IMR-90 (cell line): ENCODE results near the gene PLS1.

ENCODE experiments used
- POLR2A ChIP-seq: IDR thresholded peaks from 2 replicates; pipeline ENCODE4 v1.6.1; 2012; ENCODE audit warnings: mild to moderate bottlenecking, low read depth, low read length
- RAD21 ChIP-seq: IDR thresholded peaks from 2 replicates; pipeline ENCODE4 v1.6.1; 2012; ENCODE audit warnings: low read length, improper control_type of control experiment
- RFX5 ChIP-seq: IDR thresholded peaks from 2 replicates; pipeline ENCODE4 v1.8.0; 2012; ENCODE audit warnings: low read depth, mild to moderate bottlenecking, low read length, moderate library complexity
- SMC3 ChIP-seq: fragments of 150-350 bp; IDR thresholded peaks from 2 replicates; pipeline ENCODE4 v1.6.1; 2016; ENCODE audit warnings: low read depth, mild to moderate bottlenecking, antibody characterized with exemption, low read length, moderate library complexity
- TF ChIP-seq, protein P1 (sequence below): conservative IDR thresholded peaks from 2 replicates; pipeline ENCODE4 v1.5.1; 2012; ENCODE audit warnings: mild to moderate bottlenecking, low read depth, low read length, improper control_type of control experiment
- TF ChIP-seq, protein P2 (sequence below): fragments of 150-350 bp; IDR thresholded peaks from 2 replicates; pipeline ENCODE4 v1.6.1; 2016; ENCODE audit warnings: low read depth, mild to moderate bottlenecking, low read length, moderate library complexity, borderline replicate concordance

DNA sequence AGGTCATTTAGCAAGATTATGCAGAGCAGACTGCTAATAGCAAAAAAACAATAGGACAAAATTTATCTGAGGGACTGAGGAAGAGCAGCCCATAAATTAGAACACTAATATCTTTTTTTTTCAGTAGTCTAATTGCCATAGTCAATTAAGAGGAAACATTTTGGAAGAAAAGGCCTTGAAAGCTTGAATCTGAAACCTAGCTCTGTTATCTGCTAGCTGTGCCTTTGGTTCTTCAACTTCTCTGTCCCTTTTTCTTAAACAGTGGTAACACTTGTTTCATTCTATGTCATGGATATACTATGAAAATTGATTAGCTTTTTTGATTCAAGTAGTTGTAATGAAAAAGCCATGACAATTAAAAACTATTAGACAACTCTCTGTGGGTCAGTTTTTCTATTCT is 19.4 kb upstream of the PLS1 start:
- TF ChIP-seq, protein P1, sequence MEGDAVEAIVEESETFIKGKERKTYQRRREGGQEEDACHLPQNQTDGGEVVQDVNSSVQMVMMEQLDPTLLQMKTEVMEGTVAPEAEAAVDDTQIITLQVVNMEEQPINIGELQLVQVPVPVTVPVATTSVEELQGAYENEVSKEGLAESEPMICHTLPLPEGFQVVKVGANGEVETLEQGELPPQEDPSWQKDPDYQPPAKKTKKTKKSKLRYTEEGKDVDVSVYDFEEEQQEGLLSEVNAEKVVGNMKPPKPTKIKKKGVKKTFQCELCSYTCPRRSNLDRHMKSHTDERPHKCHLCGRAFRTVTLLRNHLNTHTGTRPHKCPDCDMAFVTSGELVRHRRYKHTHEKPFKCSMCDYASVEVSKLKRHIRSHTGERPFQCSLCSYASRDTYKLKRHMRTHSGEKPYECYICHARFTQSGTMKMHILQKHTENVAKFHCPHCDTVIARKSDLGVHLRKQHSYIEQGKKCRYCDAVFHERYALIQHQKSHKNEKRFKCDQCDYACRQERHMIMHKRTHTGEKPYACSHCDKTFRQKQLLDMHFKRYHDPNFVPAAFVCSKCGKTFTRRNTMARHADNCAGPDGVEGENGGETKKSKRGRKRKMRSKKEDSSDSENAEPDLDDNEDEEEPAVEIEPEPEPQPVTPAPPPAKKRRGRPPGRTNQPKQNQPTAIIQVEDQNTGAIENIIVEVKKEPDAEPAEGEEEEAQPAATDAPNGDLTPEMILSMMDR, result no peak
- TF ChIP-seq RAD21, result no peak
- TF ChIP-seq RFX5, result no peak
- TF ChIP-seq SMC3, result no peak
- no peak for TF ChIP-seq POLR2A
- TF ChIP-seq, protein P2, sequence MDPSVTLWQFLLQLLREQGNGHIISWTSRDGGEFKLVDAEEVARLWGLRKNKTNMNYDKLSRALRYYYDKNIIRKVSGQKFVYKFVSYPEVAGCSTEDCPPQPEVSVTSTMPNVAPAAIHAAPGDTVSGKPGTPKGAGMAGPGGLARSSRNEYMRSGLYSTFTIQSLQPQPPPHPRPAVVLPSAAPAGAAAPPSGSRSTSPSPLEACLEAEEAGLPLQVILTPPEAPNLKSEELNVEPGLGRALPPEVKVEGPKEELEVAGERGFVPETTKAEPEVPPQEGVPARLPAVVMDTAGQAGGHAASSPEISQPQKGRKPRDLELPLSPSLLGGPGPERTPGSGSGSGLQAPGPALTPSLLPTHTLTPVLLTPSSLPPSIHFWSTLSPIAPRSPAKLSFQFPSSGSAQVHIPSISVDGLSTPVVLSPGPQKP, result no peak
